Measurements from ENCODE around the gene POLR3B. TPM values are rescaled to one million over a fixed set of nuclear protein-coding genes. Genes with fewer than 3 reads are reported as not detected.

Gene POLR3B
- total RNA-seq, 1 donor from 2014 or later: 7.5 TPM

- Mint-ChIP-seq H3K4me3 (ENCODE audit: unreplicated experiment) (no peak overlapping the region), H3K4me1 (ENCODE audit: unreplicated experiment) (no peaks in the 10 kb centered on the region), H3K9me3 (ENCODE audit: unreplicated experiment) (no peaks in the 10 kb centered on the region), H3K27ac (ENCODE audit: unreplicated experiment) (no peak overlapping the region), H3K27me3 (ENCODE audit: unreplicated experiment) (peaks cover 2% of the 10 kb centered on the region), H3K36me3 (ENCODE audit: low read depth, unreplicated experiment) (no peaks in the 10 kb centered on the region)
- no peak for TF ChIP-seq CTCF (IDR thresholded peaks at IDR 0.05; ENCODE audit: unreplicated experiment)
- no peak for DNase-seq (ENCODE audit: low spot score)
Observed at GRCh38 chr12:106541201-106541600, 183.7 kb downstream of the POLR3B start.

GRCh38 chr12:106551410-106551809 is 193.9 kb downstream of the POLR3B start:
- Mint-ChIP-seq H3K4me1 (ENCODE audit: unreplicated experiment) (no peaks in the 10 kb centered on the region), H3K36me3 (ENCODE audit: low read depth, unreplicated experiment) (no peaks in the 10 kb centered on the region), H3K27me3 (ENCODE audit: unreplicated experiment) (no peaks in the 10 kb centered on the region), H3K4me3 (ENCODE audit: unreplicated experiment) (no peak overlapping the region), H3K9me3 (ENCODE audit: unreplicated experiment) (no peaks in the 10 kb centered on the region), H3K27ac (ENCODE audit: unreplicated experiment) (no peak overlapping the region)
- no peak for TF ChIP-seq CTCF (IDR thresholded peaks at IDR 0.05; ENCODE audit: unreplicated experiment)
- DNase-seq (ENCODE audit: low spot score): no peak

- no peak overlapping the region for H3K27ac Mint-ChIP-seq (ENCODE audit: unreplicated experiment)
- H3K27me3 Mint-ChIP-seq (ENCODE audit: unreplicated experiment): no peaks in the 10 kb centered on the region
Observed at GRCh38 chr12:106552228-106552627, 194.7 kb downstream of the POLR3B start.

More at GRCh38 chr12:106552228-106552627, 194.7 kb downstream of the POLR3B start:
- Mint-ChIP-seq H3K4me1 (ENCODE audit: unreplicated experiment) (no peaks in the 10 kb centered on the region), H3K9me3 (ENCODE audit: unreplicated experiment) (no peaks in the 10 kb centered on the region), H3K36me3 (ENCODE audit: low read depth, unreplicated experiment) (no peaks in the 10 kb centered on the region), H3K4me3 (ENCODE audit: unreplicated experiment) (no peak overlapping the region)
- DNase-seq (ENCODE audit: low spot score): no peak
- TF ChIP-seq CTCF (IDR thresholded peaks at IDR 0.05; ENCODE audit: unreplicated experiment): no peak

Other genes starting within 250 kb of the POLR3B start
- gene NUAK1, start 218.8 kb upstream of the POLR3B start, total RNA-seq (ENCODE audit: unreplicated experiment): 16.6 TPM
- 76.7 TPM for gene CKAP4, start 109.7 kb upstream of the POLR3B start, total RNA-seq (ENCODE audit: unreplicated experiment)
- gene TCP11L2, start 55.0 kb upstream of the POLR3B start, total RNA-seq (ENCODE audit: unreplicated experiment): 14.0 TPM
- gene RFX4, start 225.3 kb downstream of the POLR3B start, total RNA-seq (ENCODE audit: unreplicated experiment): not detected

Measured in endothelial cell (in vitro differentiated cells).